CD4-positive, alpha-beta T cell (primary cell): Measurements from ENCODE around the gene ZCWPW1. TPM values are rescaled to one million over a fixed set of nuclear protein-coding genes. Genes with fewer than 3 reads are reported as not detected.
"Not testable (repeated sequence)": the region's sequence is repeated elsewhere in the genome, so short reads cannot be mapped to it uniquely, and the experiment has no call there.

Source experiments
- ATAC-seq: fragments of 200-7000 bp; cut with Tn5 transposase; one replicate; pipeline ENCODE4 v1.10.0; 2022; ENCODE audit warnings: mild to moderate bottlenecking; ENCODE audit not compliant: poor library complexity
- CTCF ChIA-PET: fragments of 350-600 bp; sonication (Branson Sonifier 250); formaldehyde crosslinking; loops from one replicate; lab custom pipeline; 2021; ENCODE audit warnings: antibody characterized with exemption, inconsistent platforms; lab: Charles Lee
- POLR2A ChIA-PET: fragments of 350-600 bp; sonication (Branson Sonifier 250); formaldehyde crosslinking; loops from one replicate; lab custom pipeline; 2021; ENCODE audit warnings: antibody characterized with exemption, inconsistent platforms; lab: Charles Lee
- DNase-seq, 14 experiments: peaks; one replicate each; pipeline ENCODE4 v3.0.0-alpha.2; 2013 to 2020; ENCODE audit warnings: mixed read lengths in 2 of 14
- H3K27ac ChIP-seq, 2 donors: one replicate each; pipeline versions ENCODE4 v1.5.1 to v1.7.0; 2013; ENCODE audit warnings: low read length in 2 of 2, low read depth in 1 of 2, mild to moderate bottlenecking in 1 of 2
- H3K27me3 ChIP-seq, 2 experiments: 1 replicate in 1 of 2; 2 replicates in 1 of 2; pipeline versions ENCODE4 v1.6.1 to v1.7.0; 2013; ENCODE audit warnings: low read length in 2 of 2, control low read depth in 1 of 2, mild to moderate bottlenecking in 1 of 2, moderate library complexity in 1 of 2; ENCODE audit not compliant: insufficient read depth in 2 of 2, control insufficient read depth in 1 of 2
- H3K36me3 ChIP-seq: one replicate; pipeline ENCODE4 v1.6.1; 2013; ENCODE audit warnings: low read length, control low read depth; ENCODE audit not compliant: insufficient read depth
- H3K4me1 ChIP-seq: one replicate; pipeline ENCODE4 v1.6.1; 2013; ENCODE audit warnings: low read length, control low read depth; ENCODE audit not compliant: insufficient read depth
- H3K4me3 ChIP-seq: one replicate; pipeline ENCODE4 v1.5.1; 2013; ENCODE audit warnings: mild to moderate bottlenecking, low read length, moderate library complexity
- H3K9me3 ChIP-seq, 2 experiments: 1 replicate in 1 of 2; 2 replicates in 1 of 2; pipeline versions ENCODE4 v1.6.1 to v1.7.0; 2013; ENCODE audit warnings: low read length in 2 of 2, mild to moderate bottlenecking in 2 of 2, control low read depth in 1 of 2, moderate library complexity in 1 of 2; ENCODE audit not compliant: control insufficient read depth in 1 of 2, insufficient read depth in 1 of 2
- H3K27ac Mint-ChIP-seq: one replicate; pipeline ENCODE4 v1.8.0; 2020; ENCODE audit warnings: mixed read lengths
- H3K27me3 Mint-ChIP-seq: one replicate; pipeline ENCODE4 v1.8.0; 2021; ENCODE audit warnings: mixed read lengths
- H3K36me3 Mint-ChIP-seq: one replicate; pipeline ENCODE4 v1.8.0; 2021; ENCODE audit warnings: low read depth, mixed read lengths
- H3K4me1 Mint-ChIP-seq: one replicate; pipeline ENCODE4 v1.8.0; 2021; ENCODE audit warnings: low read depth, mixed read lengths
- H3K4me3 Mint-ChIP-seq: one replicate; pipeline ENCODE4 v1.8.0; 2020; ENCODE audit warnings: mild to moderate bottlenecking, mixed read lengths
- H3K9me3 Mint-ChIP-seq: one replicate; pipeline ENCODE4 v1.8.0; 2020; ENCODE audit warnings: mixed read lengths
- CTCF ChIP-seq: fragments of 200-600 bp; IDR thresholded peaks from one replicate; pipeline ENCODE4 v1.8.0; 2022; ENCODE audit warnings: antibody characterized with exemption, mild to moderate bottlenecking
- intact Hi-C, 2 experiments: fragments of 100-400 bp; cut with DNase I in 1 of 2; cut with micrococcal nuclease in 1 of 2; formaldehyde crosslinking; loops; one replicate each; pipeline versions ENCODE4 v1.15.1 to v1.9.0; 2023 to 2025; cut with DNase I, micrococcal nuclease
- total RNA-seq, 174 experiments: library from RNA in 2 of 174; stranded (reverse) in 2 of 174; gene quantifications; one replicate each; pipeline ENCODE4 v1.2.3 and lab custom pipeline; 2021 to 2026

Gene ZCWPW1
- total RNA-seq, 2 experiments from 2014 or later = 4.4 to 6.5 TPM

GRCh38 chr7:100356416-100357068, 72.0 kb downstream of the ZCWPW1 start:
- no peaks in the 10 kb centered on the region for H3K27me3 ChIP-seq
- DNase-seq (no peak), ATAC-seq (no peak)
- H3K9me3 Mint-ChIP-seq = no peaks in the 10 kb centered on the region
- no peaks in the 10 kb centered on the region for H3K27me3 Mint-ChIP-seq
- peaks cover 84% of the 10 kb centered on the region for H3K36me3 ChIP-seq
- H3K36me3 Mint-ChIP-seq = peaks cover 71% of the 10 kb centered on the region
- intact Hi-C loops = no loop called here
- H3K4me1 ChIP-seq = peaks cover 30% of the 10 kb centered on the region
- no peak overlapping the region for H3K27ac ChIP-seq
- H3K27ac Mint-ChIP-seq = no peak overlapping the region
- CTCF ChIA-PET = no interaction called here
- H3K4me3 ChIP-seq = no peak overlapping the region
- H3K4me1 Mint-ChIP-seq = peaks cover 2% of the 10 kb centered on the region
- POLR2A ChIA-PET = no interaction called here
- H3K4me3 Mint-ChIP-seq = no peak overlapping the region
- no peaks in the 10 kb centered on the region for H3K9me3 ChIP-seq
- no peak for TF ChIP-seq CTCF

- Histone ChIP-seq H3K4me1 (peaks cover 35% of the 10 kb centered on the region), H3K4me3 (no peak overlapping the region), H3K9me3 (no peaks in the 10 kb centered on the region), H3K27ac (peak overlapping the region in 1 of 2 donors; percentile 39), H3K27me3 (no peaks in the 10 kb centered on the region), H3K36me3 (peaks cover 85% of the 10 kb centered on the region)
- H3K9me3 Mint-ChIP-seq = no peaks in the 10 kb centered on the region
- peaks cover 74% of the 10 kb centered on the region for H3K36me3 Mint-ChIP-seq
- no peaks in the 10 kb centered on the region for H3K27me3 Mint-ChIP-seq
- DNase-seq (peak in 3 of 14 experiments; percentile 39 to 74 (median 40)), ATAC-seq (peak; percentile 22)
- peaks cover 10% of the 10 kb centered on the region for H3K4me1 Mint-ChIP-seq
- TF ChIP-seq CTCF = no peak
- ChIA-PET CTCF (no interaction called here), POLR2A (no interaction called here)
- H3K4me3 Mint-ChIP-seq = no peak overlapping the region
- H3K27ac Mint-ChIP-seq = peak overlapping the region; percentile 53
- intact Hi-C loops = no loop called here
Observed at GRCh38 chr7:100353685-100354330, 74.7 kb downstream of the ZCWPW1 start.

GRCh38 chr7:100352984-100353684, 75.4 kb downstream of the ZCWPW1 start:
- H3K27ac Mint-ChIP-seq = peak overlapping the region; percentile 53
- H3K4me3 ChIP-seq = peak overlapping the region; percentile 48
- peaks cover 82% of the 10 kb centered on the region for H3K36me3 ChIP-seq
- H3K9me3 ChIP-seq = no peaks in the 10 kb centered on the region
- H3K9me3 Mint-ChIP-seq = no peaks in the 10 kb centered on the region
- H3K27ac ChIP-seq = peak overlapping the region in 1 of 2 donors; percentile 39
- H3K36me3 Mint-ChIP-seq = peaks cover 72% of the 10 kb centered on the region
- intact Hi-C loops = no loop called here
- H3K4me3 Mint-ChIP-seq = no peak overlapping the region
- H3K27me3 Mint-ChIP-seq = no peaks in the 10 kb centered on the region
- H3K4me1 ChIP-seq = peaks cover 35% of the 10 kb centered on the region
- H3K27me3 ChIP-seq = no peaks in the 10 kb centered on the region
- CTCF ChIA-PET = no interaction called here
- no peak for TF ChIP-seq CTCF
- peak in 1 of 14 experiments; percentile 22 for DNase-seq
- no peak for ATAC-seq
- peaks cover 10% of the 10 kb centered on the region for H3K4me1 Mint-ChIP-seq
- POLR2A ChIA-PET = no interaction called here

- H3K9me3 Mint-ChIP-seq, H3K27ac Mint-ChIP-seq, H3K27me3 ChIP-seq, H3K27me3 Mint-ChIP-seq, H3K9me3 ChIP-seq, H3K4me3 Mint-ChIP-seq, H3K27ac ChIP-seq, POLR2A ChIA-PET, intact Hi-C loops, CTCF ChIA-PET: not testable (repeated sequence)
- peaks cover 71% of the 10 kb centered on the region for H3K36me3 Mint-ChIP-seq
- Histone ChIP-seq H3K4me3 (peak overlapping the region; percentile 48), H3K4me1 (peaks cover 35% of the 10 kb centered on the region), H3K36me3 (peaks cover 79% of the 10 kb centered on the region)
- peaks cover 10% of the 10 kb centered on the region for H3K4me1 Mint-ChIP-seq
- ATAC-seq (peak; percentile 85), DNase-seq (peak in 2 of 14 experiments; percentile 13 to 43)
Observed at GRCh38 chr7:100352230-100352781, 76.2 kb downstream of the ZCWPW1 start.
